Peyer's patch (tissue), 4 donors: Measurements from ENCODE around the gene FAM110A. TPM values are rescaled to one million over a fixed set of nuclear protein-coding genes. Genes with fewer than 3 reads are reported as not detected.
"Not testable (repeated sequence)": the region's sequence is repeated elsewhere in the genome, so short reads cannot be mapped to it uniquely, and the experiment has no call there.

Source experiments
- DNase-seq, 3 donors: peaks; one replicate each; pipeline ENCODE4 v3.0.0-alpha.2; 2017 to 2019
- H3K27ac ChIP-seq, 4 donors: fragments of 200-600 bp; sonication (generic); one replicate each; pipeline ENCODE4 v1.5.1; 2016 to 2019
- H3K27me3 ChIP-seq, 2 donors: fragments of 200-600 bp; sonication (generic); one replicate each; pipeline ENCODE4 v1.5.1; 2019
- H3K36me3 ChIP-seq, 3 donors: fragments of 200-600 bp; sonication (generic); one replicate each; pipeline ENCODE4 v1.5.1; 2016 to 2019
- H3K4me1 ChIP-seq, 4 donors: fragments of 200-600 bp; sonication (generic); one replicate each; pipeline ENCODE4 v1.5.1; 2016 to 2019
- H3K4me3 ChIP-seq, 4 donors: fragments of 200-600 bp; sonication (generic); 1 replicate in 3 of 4; 2 replicates in 1 of 4; pipeline ENCODE4 v1.5.1; 2016 to 2019; ENCODE audit warnings: mild to moderate bottlenecking in 1 of 4
- H3K9me3 ChIP-seq, 4 donors: fragments of 200-600 bp; sonication (generic); one replicate each; pipeline ENCODE4 v1.5.1; 2016 to 2019; ENCODE audit warnings: mild to moderate bottlenecking in 1 of 4
- POLR2A ChIP-seq, 2 donors: fragments of 450-650 bp; IDR thresholded peaks; one replicate each; pipeline ENCODE4 v1.5.1; 2017; ENCODE audit warnings: antibody characterized with exemption in 2 of 2, mild to moderate bottlenecking in 2 of 2, moderate library complexity in 2 of 2
- total RNA-seq, 4 donors: library from RNA; depleted of rRNA; stranded (reverse); fragments of >200 nt; gene quantifications; one replicate each; pipeline ENCODE4 v1.1.0, GENCODE V29; 2016
- TF ChIP-seq, protein P1 (sequence below), 6 experiments: fragments of 450-650 bp in 4 of 6; fragments of 200-600 bp in 2 of 6; sonication (generic) in 1 of 6; IDR thresholded peaks; one replicate each; pipeline ENCODE4 v1.5.1; 2017 to 2019; ENCODE audit warnings: antibody characterized with exemption in 6 of 6, mild to moderate bottlenecking in 3 of 6, moderate library complexity in 1 of 6

The FAM110A gene
- total RNA-seq, 4 donors from 2014 or later = 5.1 to 15.7 (median 12.7) TPM

DNA sequence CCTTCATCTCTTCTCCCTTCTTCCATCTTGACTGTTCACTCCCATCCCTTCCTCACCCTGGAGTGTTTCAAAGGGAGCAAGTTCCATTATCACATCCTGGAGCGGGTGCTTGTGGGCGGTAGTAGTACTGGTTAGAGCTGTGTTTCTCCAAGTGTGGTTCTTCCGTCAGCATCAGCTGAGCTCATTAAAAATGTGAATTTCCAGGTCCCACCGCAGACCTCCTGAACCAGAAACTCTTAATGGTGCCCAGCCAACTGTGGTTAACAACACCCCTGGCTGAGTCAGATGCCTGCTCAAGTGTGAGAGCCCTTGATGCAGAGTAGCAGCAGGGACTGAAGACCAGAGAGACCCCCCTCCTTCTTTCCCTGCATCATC lies 58.2 kb downstream of the FAM110A start:
- H3K4me3 ChIP-seq = no peak overlapping the region
- H3K4me1 ChIP-seq = no peaks in the 10 kb centered on the region
- no peaks in the 10 kb centered on the region for H3K36me3 ChIP-seq
- TF ChIP-seq, protein P1, sequence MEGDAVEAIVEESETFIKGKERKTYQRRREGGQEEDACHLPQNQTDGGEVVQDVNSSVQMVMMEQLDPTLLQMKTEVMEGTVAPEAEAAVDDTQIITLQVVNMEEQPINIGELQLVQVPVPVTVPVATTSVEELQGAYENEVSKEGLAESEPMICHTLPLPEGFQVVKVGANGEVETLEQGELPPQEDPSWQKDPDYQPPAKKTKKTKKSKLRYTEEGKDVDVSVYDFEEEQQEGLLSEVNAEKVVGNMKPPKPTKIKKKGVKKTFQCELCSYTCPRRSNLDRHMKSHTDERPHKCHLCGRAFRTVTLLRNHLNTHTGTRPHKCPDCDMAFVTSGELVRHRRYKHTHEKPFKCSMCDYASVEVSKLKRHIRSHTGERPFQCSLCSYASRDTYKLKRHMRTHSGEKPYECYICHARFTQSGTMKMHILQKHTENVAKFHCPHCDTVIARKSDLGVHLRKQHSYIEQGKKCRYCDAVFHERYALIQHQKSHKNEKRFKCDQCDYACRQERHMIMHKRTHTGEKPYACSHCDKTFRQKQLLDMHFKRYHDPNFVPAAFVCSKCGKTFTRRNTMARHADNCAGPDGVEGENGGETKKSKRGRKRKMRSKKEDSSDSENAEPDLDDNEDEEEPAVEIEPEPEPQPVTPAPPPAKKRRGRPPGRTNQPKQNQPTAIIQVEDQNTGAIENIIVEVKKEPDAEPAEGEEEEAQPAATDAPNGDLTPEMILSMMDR (IDR thresholded peaks at IDR 0.05) = no peak
- TF ChIP-seq POLR2A (IDR thresholded peaks at IDR 0.05) = no peak
- no peak for DNase-seq
- H3K9me3 ChIP-seq = no peaks in the 10 kb centered on the region
- no peak overlapping the region for H3K27ac ChIP-seq
- no peaks in the 10 kb centered on the region for H3K27me3 ChIP-seq

DNA sequence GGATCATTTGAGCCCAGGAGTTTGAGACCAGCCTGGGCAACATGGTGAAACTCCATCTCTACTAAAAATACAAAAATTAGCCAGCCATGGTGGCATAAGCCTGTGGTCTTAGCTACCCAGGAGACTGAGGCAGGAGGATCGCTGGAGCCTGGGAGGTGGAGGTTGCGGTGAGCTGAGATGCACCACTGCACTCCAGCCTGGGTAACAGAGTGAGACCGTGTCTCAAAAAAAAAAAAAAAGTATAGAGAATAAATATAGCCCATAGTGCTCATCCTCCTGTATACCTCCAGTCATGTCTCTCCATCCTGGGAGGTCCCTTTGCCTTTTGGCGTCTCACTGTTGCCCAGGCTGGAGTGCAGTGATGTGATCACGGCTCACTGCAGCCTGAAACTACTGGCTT lies 58.9 kb downstream of the FAM110A start:
- not testable (repeated sequence) for H3K27me3 ChIP-seq, H3K27ac ChIP-seq, H3K36me3 ChIP-seq, DNase-seq, H3K9me3 ChIP-seq, H3K4me1 ChIP-seq, H3K4me3 ChIP-seq

Other genes starting within 250 kb of the FAM110A start
- gene TCF15, start 223.4 kb upstream of the FAM110A start, total RNA-seq = not detected
- gene SRXN1, start 180.5 kb upstream of the FAM110A start, total RNA-seq = 10 to 100 TPM; 15.0 to 83.0 (median 29.9) TPM
- not detected for gene SCRT2, start 157.9 kb upstream of the FAM110A start, total RNA-seq
- 100 to 1,000 TPM in 1 of 4 donors, 10 to 100 TPM in 3; 15.7 to 176 (median 26.0) TPM for gene SLC52A3, start 65.2 kb upstream of the FAM110A start, total RNA-seq
- under 1 TPM in 1 of 4 donors, not detected in 3; 0.27 TPM for gene ANGPT4, start 82.6 kb downstream of the FAM110A start, total RNA-seq
- gene RSPO4, start 168.6 kb downstream of the FAM110A start, total RNA-seq = not detected